ENCODE results near the gene KRTCAP3.

DNA sequence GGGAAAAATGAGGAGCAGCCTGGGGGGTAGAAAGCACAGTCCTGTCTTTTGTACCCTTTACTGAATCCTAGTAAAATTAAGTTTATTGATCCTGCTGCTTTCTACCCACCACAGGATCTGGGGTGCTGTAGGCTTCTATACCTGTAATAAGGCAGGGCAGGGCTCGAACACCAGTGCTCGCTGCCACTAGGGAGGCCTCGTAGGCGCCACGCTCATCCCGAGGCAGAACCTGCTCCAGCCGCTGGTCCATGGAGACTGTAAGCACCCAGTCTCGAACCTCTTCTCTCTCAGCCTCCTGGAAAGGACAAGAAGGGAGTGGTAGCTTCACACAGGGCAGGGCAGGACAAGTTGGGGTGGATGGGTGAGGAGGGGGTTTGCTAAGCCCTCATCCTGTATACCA is 3.0 kb downstream of the KRTCAP3 start:
- TF ChIP-seq, protein P1, sequence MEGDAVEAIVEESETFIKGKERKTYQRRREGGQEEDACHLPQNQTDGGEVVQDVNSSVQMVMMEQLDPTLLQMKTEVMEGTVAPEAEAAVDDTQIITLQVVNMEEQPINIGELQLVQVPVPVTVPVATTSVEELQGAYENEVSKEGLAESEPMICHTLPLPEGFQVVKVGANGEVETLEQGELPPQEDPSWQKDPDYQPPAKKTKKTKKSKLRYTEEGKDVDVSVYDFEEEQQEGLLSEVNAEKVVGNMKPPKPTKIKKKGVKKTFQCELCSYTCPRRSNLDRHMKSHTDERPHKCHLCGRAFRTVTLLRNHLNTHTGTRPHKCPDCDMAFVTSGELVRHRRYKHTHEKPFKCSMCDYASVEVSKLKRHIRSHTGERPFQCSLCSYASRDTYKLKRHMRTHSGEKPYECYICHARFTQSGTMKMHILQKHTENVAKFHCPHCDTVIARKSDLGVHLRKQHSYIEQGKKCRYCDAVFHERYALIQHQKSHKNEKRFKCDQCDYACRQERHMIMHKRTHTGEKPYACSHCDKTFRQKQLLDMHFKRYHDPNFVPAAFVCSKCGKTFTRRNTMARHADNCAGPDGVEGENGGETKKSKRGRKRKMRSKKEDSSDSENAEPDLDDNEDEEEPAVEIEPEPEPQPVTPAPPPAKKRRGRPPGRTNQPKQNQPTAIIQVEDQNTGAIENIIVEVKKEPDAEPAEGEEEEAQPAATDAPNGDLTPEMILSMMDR (conservative IDR thresholded peaks at IDR 0.05), result no peak
- no peak for TF ChIP-seq ZFX (IDR thresholded peaks at IDR 0.05)
